Left colon (tissue), 2 donors: ENCODE data around the gene FLII. TPM values are rescaled to one million over a fixed set of nuclear protein-coding genes. Genes with fewer than 3 reads are reported as not detected.
"Not testable (repeated sequence)": the region's sequence is repeated elsewhere in the genome, so short reads cannot be mapped to it uniquely, and the experiment has no call there.

ENCODE experiments used
- ATAC-seq: fragments of 200-7000 bp; cut with Tn5 transposase; one replicate; pipeline ENCODE4 v1.9.1; 2020; ENCODE audit warnings: mild to moderate bottlenecking, moderate library complexity
- DNase-seq, 2 donors: peaks; one replicate each; pipeline ENCODE4 v3.0.0-alpha.2; 2020
- intact Hi-C, 2 donors: fragments of 100-400 bp; cut with DNase I in 1 of 2; cut with micrococcal nuclease in 1 of 2; formaldehyde crosslinking; loops; one replicate each; pipeline versions ENCODE4 v1.11.2 to v1.14.0; 2022; cut with DNase I, micrococcal nuclease
- total RNA-seq, 2 donors: library from RNA; stranded (reverse); fragmentation: NEBNext Ultra II Directional; extraction: Animal tissue kit (Norgen Biotek cat#: 25700); gene quantifications; one replicate each; pipeline ENCODE4 v1.2.1, GENCODE V29; 2021
- donor health status: DM: no; HTN: no; CAD: no.
- donor health status: DM: yes; HTN: yes; CAD: no.

The FLII gene
- total RNA-seq, 2 donors from 2014 or later: 276 to 285 TPM

GRCh38 chr17:18226284-18226945, 32.1 kb downstream of the FLII start:
- ATAC-seq (no peak), DNase-seq (peak in 1 of 2 donors; percentile 23)
- intact Hi-C loops: no loop called here

GRCh38 chr17:18225642-18226283, 32.8 kb downstream of the FLII start:
- DNase-seq: no peak
- intact Hi-C loops: no loop called here
- peak; percentile 11 for ATAC-seq

GRCh38 chr17:18225121-18225641, 33.4 kb downstream of the FLII start, which contains the start of gene LLGL1:
Gene LLGL1 (plus strand): TSS chr17:18225635. CDS start chr17:18225683, 48 bp downstream.
- ATAC-seq (peak; percentile 99), DNase-seq (peak; percentile 95 to 98)
- intact Hi-C loops: no loop called here

- DNase-seq (peak in 1 of 2 donors; percentile 22), ATAC-seq (no peak)
- intact Hi-C loops: no loop called here
Measured at GRCh38 chr17:18224387-18225120, 34.0 kb downstream of the FLII start.

- intact Hi-C loops: no loop called here
- DNase-seq: peak in 1 of 2 donors; percentile 18
Measured at GRCh38 chr17:18224053-18224386, 34.5 kb downstream of the FLII start.

GRCh38 chr17:18218756-18219415, 39.7 kb downstream of the FLII start:
- intact Hi-C loops: loop anchor here in 1 of 2 donors (5.0 kb wide), 1 partner anchor 77 kb away; no protein-coding TSS in a partner anchor
- DNase-seq (no peak), ATAC-seq (no peak)

More at GRCh38 chr17:18224053-18224386, 34.5 kb downstream of the FLII start:
- ATAC-seq: no peak

GRCh38 chr17:18217412-18218015, 41.0 kb downstream of the FLII start:
- intact Hi-C loops: loop anchor here in 1 of 2 donors (5.0 kb wide), 1 partner anchor 75 kb away; no protein-coding TSS in a partner anchor
- peak; percentile 93 for ATAC-seq
- DNase-seq: peak; percentile 56 to 80

GRCh38 chr17:18216906-18217305, 41.6 kb downstream of the FLII start:
- not testable (repeated sequence) for ATAC-seq, DNase-seq
- intact Hi-C loops: loop anchor here in 1 of 2 donors (5.0 kb wide), 1 partner anchor 75 kb away; no protein-coding TSS in a partner anchor

- intact Hi-C loops: no loop called here
- ATAC-seq: no peak
Measured at GRCh38 chr17:18213666-18214270, 44.8 kb downstream of the FLII start.

GRCh38 chr17:18208092-18208491, 50.4 kb downstream of the FLII start:
- ATAC-seq (no peak), DNase-seq (no peak)
- intact Hi-C loops: no loop called here

More at GRCh38 chr17:18213666-18214270, 44.8 kb downstream of the FLII start:
- no peak for DNase-seq

- ATAC-seq: no peak
- intact Hi-C loops: no loop called here
- no peak for DNase-seq
Measured at GRCh38 chr17:18206962-18207361, 51.6 kb downstream of the FLII start.

GRCh38 chr17:18205861-18206260, 52.7 kb downstream of the FLII start:
- DNase-seq (no peak), ATAC-seq (no peak)
- intact Hi-C loops: no loop called here

GRCh38 chr17:18203308-18203707, 55.2 kb downstream of the FLII start:
- DNase-seq (no peak), ATAC-seq (peak; percentile 79)
- intact Hi-C loops: no loop called here

- DNase-seq (no peak), ATAC-seq (no peak)
- intact Hi-C loops: no loop called here
Measured at GRCh38 chr17:18201108-18201507, 57.4 kb downstream of the FLII start.

- intact Hi-C loops: no loop called here
- DNase-seq (no peak), ATAC-seq (no peak)
Measured at GRCh38 chr17:18198530-18198929, 60.0 kb downstream of the FLII start.

- intact Hi-C loops: no loop called here
- no peak for ATAC-seq
- DNase-seq: no peak
Measured at GRCh38 chr17:18197535-18198194, 60.9 kb downstream of the FLII start.

GRCh38 chr17:18195246-18195645, 63.3 kb downstream of the FLII start:
- intact Hi-C loops: no loop called here
- DNase-seq (no peak), ATAC-seq (no peak)
